ENCODE measurements around the gene MORC2. TPM values are rescaled to one million over a fixed set of nuclear protein-coding genes. Genes with fewer than 3 reads are reported as not detected.

Gene MORC2
- total RNA-seq, 1 experiment from 2014 or later: 19.5 TPM

GRCh38 chr22:30964858-30965257 is 3.7 kb downstream of the MORC2 start:
- in situ Hi-C loops (cut with HindIII; ENCODE audit: low pct_unique_long_range_greater_than_20kb, low sequenced_read_pairs): no loop called here
- DNase-seq (ENCODE audit: low read depth): no peak

GRCh38 chr22:30955153-30955552 is 13.4 kb downstream of the MORC2 start:
- in situ Hi-C loops (cut with HindIII; ENCODE audit: low pct_unique_long_range_greater_than_20kb, low sequenced_read_pairs): no loop called here

GRCh38 chr22:30953206-30953605 is 15.4 kb downstream of the MORC2 start:
- in situ Hi-C loops (cut with HindIII; ENCODE audit: low pct_unique_long_range_greater_than_20kb, low sequenced_read_pairs): no loop called here
- DNase-seq (ENCODE audit: low read depth): no peak

More at GRCh38 chr22:30955153-30955552, 13.4 kb downstream of the MORC2 start:
- no peak for DNase-seq (ENCODE audit: low read depth)

- in situ Hi-C loops (cut with HindIII; ENCODE audit: low pct_unique_long_range_greater_than_20kb, low sequenced_read_pairs): no loop called here
These were observed 18.5 kb downstream of the MORC2 start for GRCh38 chr22:30949934-30950660.

GRCh38 chr22:30948930-30949342 is 19.6 kb downstream of the MORC2 start:
- in situ Hi-C loops (cut with HindIII; ENCODE audit: low pct_unique_long_range_greater_than_20kb, low sequenced_read_pairs): no loop called here
- no peak for DNase-seq (ENCODE audit: low read depth)

More at GRCh38 chr22:30949934-30950660, 18.5 kb downstream of the MORC2 start:
- no peak for DNase-seq (ENCODE audit: low read depth)

GRCh38 chr22:30947816-30948454 is 20.6 kb downstream of the MORC2 start:
- in situ Hi-C loops (cut with HindIII; ENCODE audit: low pct_unique_long_range_greater_than_20kb, low sequenced_read_pairs): no loop called here
- DNase-seq (ENCODE audit: low read depth): peak; percentile 20

GRCh38 chr22:30947173-30947815 is 21.3 kb downstream of the MORC2 start:
- DNase-seq (ENCODE audit: low read depth): no peak
- in situ Hi-C loops (cut with HindIII; ENCODE audit: low pct_unique_long_range_greater_than_20kb, low sequenced_read_pairs): no loop called here

- no peak for DNase-seq (ENCODE audit: low read depth)
- in situ Hi-C loops (cut with HindIII; ENCODE audit: low pct_unique_long_range_greater_than_20kb, low sequenced_read_pairs): no loop called here
These were observed 22.2 kb downstream of the MORC2 start for GRCh38 chr22:30946354-30946753.

- in situ Hi-C loops (cut with HindIII; ENCODE audit: low pct_unique_long_range_greater_than_20kb, low sequenced_read_pairs): no loop called here
- DNase-seq (ENCODE audit: low read depth): no peak
These were observed 22.9 kb downstream of the MORC2 start for GRCh38 chr22:30945653-30946052.

- no peak for DNase-seq (ENCODE audit: low read depth)
- in situ Hi-C loops (cut with HindIII; ENCODE audit: low pct_unique_long_range_greater_than_20kb, low sequenced_read_pairs): no loop called here
These were observed 23.6 kb downstream of the MORC2 start for GRCh38 chr22:30944986-30945385.

- in situ Hi-C loops (cut with HindIII; ENCODE audit: low pct_unique_long_range_greater_than_20kb, low sequenced_read_pairs): no loop called here
- no peak for DNase-seq (ENCODE audit: low read depth)
These were observed 25.2 kb downstream of the MORC2 start for GRCh38 chr22:30943368-30943767.

GRCh38 chr22:30941363-30941740 is 27.2 kb downstream of the MORC2 start:
- in situ Hi-C loops (cut with HindIII; ENCODE audit: low pct_unique_long_range_greater_than_20kb, low sequenced_read_pairs): no loop called here
- DNase-seq (ENCODE audit: low read depth): no peak

GRCh38 chr22:30940685-30941362 is 27.8 kb downstream of the MORC2 start:
- no peak for DNase-seq (ENCODE audit: low read depth)
- in situ Hi-C loops (cut with HindIII; ENCODE audit: low pct_unique_long_range_greater_than_20kb, low sequenced_read_pairs): no loop called here

GRCh38 chr22:30934053-30934452 is 34.5 kb downstream of the MORC2 start:
- in situ Hi-C loops (cut with HindIII; ENCODE audit: low pct_unique_long_range_greater_than_20kb, low sequenced_read_pairs): no loop called here
- no peak for DNase-seq (ENCODE audit: low read depth)

GRCh38 chr22:30933457-30933856 is 35.1 kb downstream of the MORC2 start:
- no peak for DNase-seq (ENCODE audit: low read depth)
- in situ Hi-C loops (cut with HindIII; ENCODE audit: low pct_unique_long_range_greater_than_20kb, low sequenced_read_pairs): no loop called here

GRCh38 chr22:30932661-30933060 is 35.9 kb downstream of the MORC2 start:
- in situ Hi-C loops (cut with HindIII; ENCODE audit: low pct_unique_long_range_greater_than_20kb, low sequenced_read_pairs): no loop called here
- DNase-seq (ENCODE audit: low read depth): no peak

- in situ Hi-C loops (cut with HindIII; ENCODE audit: low pct_unique_long_range_greater_than_20kb, low sequenced_read_pairs): no loop called here
- DNase-seq (ENCODE audit: low read depth): no peak
These were observed 36.9 kb downstream of the MORC2 start for GRCh38 chr22:30931541-30932300.

GRCh38 chr22:30930228-30930627 is 38.3 kb downstream of the MORC2 start:
- in situ Hi-C loops (cut with HindIII; ENCODE audit: low pct_unique_long_range_greater_than_20kb, low sequenced_read_pairs): no loop called here
- DNase-seq (ENCODE audit: low read depth): no peak
